ENCODE data around the gene ASCC3. TPM values are rescaled to one million over a fixed set of nuclear protein-coding genes. Genes with fewer than 3 reads are reported as not detected.

ASCC3 gene
- total and polyA plus RNA-seq, 2 of the 4 experiments (the other 2 are of a cell fraction), result 25.8 to 104 TPM

GRCh38 chr6:100876251-100876650 is 4.9 kb downstream of the ASCC3 start:
- Histone ChIP-seq H3K4me2 (ENCODE audit: low read depth, low read length) (no peak overlapping the region), H3K4ac (ENCODE audit: low read depth, low read length) (no peak overlapping the region), H3K9me1 (ENCODE audit: insufficient read depth, low read length) (0 out of 2 replicates have a peak, but pooled peaks cover 2% of the 10 kb centered on the region), H4K8ac (ENCODE audit: low read depth in 2 of 2, low read length in 2 of 2) (no peak overlapping the region), H4K20me1 (ENCODE audit: insufficient read depth, low read length) (peaks cover 50% of the 10 kb centered on the region), H3K27me3 (ENCODE audit: control insufficient read depth, insufficient read depth, low read length) (no peaks in the 10 kb centered on the region), H4K91ac (ENCODE audit: insufficient read depth, low read depth, low read length) (no peak overlapping the region), H3K9ac (ENCODE audit: low read depth, low read length) (no peak overlapping the region), H3K4me1 (ENCODE audit: control insufficient read depth, insufficient read depth, low read length) (peaks cover 12% of the 10 kb centered on the region), H3K56ac (ENCODE audit: extremely low read depth, insufficient read depth, low read length) (no peak overlapping the region), H3K27ac (ENCODE audit: insufficient read depth, low read length) (no peak overlapping the region), H3K79me1 (ENCODE audit: low read depth in 1 of 2, low read length in 2 of 2) (peaks cover 7 to 43% of the 10 kb centered on the region in 2 experiments), H3K4me3 (ENCODE audit: insufficient read depth, low read depth, low read length) (no peak overlapping the region), H3K9me3 (ENCODE audit: control insufficient read depth, insufficient read depth, low read length) (0 out of 2 replicates have a peak, but pooled peaks cover 1% of the 10 kb centered on the region), H3K14ac (replicated peaks; ENCODE audit: low read depth, low read length) (no peak overlapping the region), H2AK5ac (ENCODE audit: low read depth, low read length) (no peak overlapping the region), H3K36me3 (ENCODE audit: control insufficient read depth, insufficient read depth, low read length) (peaks cover 3% of the 10 kb centered on the region; the same call in 1 of the 2 replicates), H2BK120ac (ENCODE audit: low read depth, low read length) (no peak overlapping the region), H2AFZ (replicated peaks; ENCODE audit: low read length, poor library complexity) (no peak overlapping the region), H2BK15ac (ENCODE audit: low read depth, low read length) (no peak overlapping the region), H3K18ac (ENCODE audit: low read depth, low read length) (no peak overlapping the region), H2BK5ac (ENCODE audit: low read depth, low read length, poor library complexity, severe bottlenecking) (no peak overlapping the region), H4K5ac (ENCODE audit: low read depth, low read length) (no peak overlapping the region), H2AK9ac (replicated peaks; ENCODE audit: low read depth, low read length, poor library complexity) (no peak overlapping the region), H2BK20ac (ENCODE audit: low read depth, low read length) (no peak overlapping the region), H3K23ac (ENCODE audit: low read depth, low read length) (no peak overlapping the region)
- DNase-seq, result no peak
- ChIA-PET CTCF (no interaction called here), POLR2A (ENCODE audit: unreplicated experiment) (no interaction called here)
- no peak for TF ChIP-seq RAD21 (IDR thresholded peaks at IDR 0.05; ENCODE audit: low read length)
- no peak for TF ChIP-seq MAFK (IDR thresholded peaks at IDR 0.05; ENCODE audit: low read depth, low read length)
- no peak for TF ChIP-seq FOS (IDR thresholded peaks at IDR 0.05; ENCODE audit: low read depth, low read length)
- no peak for TF ChIP-seq ELK1 (IDR thresholded peaks at IDR 0.05; ENCODE audit: borderline replicate concordance, low read depth, low read length)
- TF ChIP-seq MXI1 (IDR thresholded peaks at IDR 0.05; ENCODE audit: borderline replicate concordance, low read depth, low read length), result no peak
- TF ChIP-seq MAZ (IDR thresholded peaks at IDR 0.05; ENCODE audit: borderline replicate concordance, low read depth, low read length), result no peak
- no peak for TF ChIP-seq NFE2L2 (IDR thresholded peaks at IDR 0.05; ENCODE audit: low read depth, low read length)
- TF ChIP-seq USF2 (IDR thresholded peaks at IDR 0.05; ENCODE audit: low read depth, low read length), result no peak
- no peak for TF ChIP-seq BHLHE40 (IDR thresholded peaks at IDR 0.05; ENCODE audit: low read depth, low read length)
- no peak for TF ChIP-seq SMC3 (IDR thresholded peaks at IDR 0.05; ENCODE audit: low read depth, low read length)
- no peak for TF ChIP-seq POLR2A (IDR thresholded peaks at IDR 0.05; ENCODE audit: low read depth, low read length)
- no peak for TF ChIP-seq RCOR1 (IDR thresholded peaks at IDR 0.05; ENCODE audit: insufficient replicate concordance, low read length)
- no peak for TF ChIP-seq CHD1 (IDR thresholded peaks at IDR 0.05; ENCODE audit: low read depth, low read length)
- no peak for TF ChIP-seq CEBPB (IDR thresholded peaks at IDR 0.05; ENCODE audit: low read depth, low read length)
- no peak for TF ChIP-seq CTCF (conservative IDR thresholded peaks at IDR 0.05; ENCODE audit: low read depth, low read length)
- TF ChIP-seq RFX5 (IDR thresholded peaks at IDR 0.05; ENCODE audit: low read depth, low read length), result no peak
- BruUV-seq (replicated peaks), result no TSS peak
- ATAC-seq (ENCODE audit: low read depth), result no peak
- in situ Hi-C loops (cut with MboI; ENCODE audit: low sequenced_read_pairs), result no loop called here
- intact Hi-C loops (cut with micrococcal nuclease), result no loop called here
- dilution Hi-C loops (cut with HindIII; ENCODE audit: low sequenced_read_pairs, unreplicated experiment), result no loop called here
